Transverse colon (tissue), 4 donors: Measurements from ENCODE around the gene JARID2. TPM values are rescaled to one million over a fixed set of nuclear protein-coding genes. Genes with fewer than 3 reads are reported as not detected.

Experiments
- DNase-seq: peaks from one replicate; pipeline ENCODE4 v3.0.0-alpha.2; 2019
- H3K27ac ChIP-seq, 4 donors: fragments of 200-600 bp; sonication (generic); 2 replicates each; pipeline ENCODE4 v1.5.1; 2016 to 2018; ENCODE audit warnings: inconsistent platforms in 4 of 4
- H3K27me3 ChIP-seq: fragments of 200-600 bp; sonication (generic); 2 replicates; pipeline ENCODE4 v1.5.1; 2017; ENCODE audit warnings: inconsistent platforms
- H3K36me3 ChIP-seq, 4 donors: fragments of 200-600 bp; sonication (generic); 2 replicates each; pipeline ENCODE4 v1.5.1; 2017 to 2019; ENCODE audit warnings: inconsistent platforms in 4 of 4
- H3K4me1 ChIP-seq, 4 donors: fragments of 200-600 bp; sonication (generic); 2 replicates each; pipeline ENCODE4 v1.5.1; 2017 to 2020; ENCODE audit warnings: inconsistent platforms in 4 of 4
- H3K4me3 ChIP-seq, 4 donors: fragments of 200-600 bp; sonication (generic); 1 replicate in 1 of 4; 2 replicates in 3 of 4; pipeline versions ENCODE4 v1.5.1 to v1.6.1; 2017 to 2019; ENCODE audit warnings: inconsistent platforms in 4 of 4
- H3K9me3 ChIP-seq, 2 donors: fragments of 200-600 bp; sonication (generic); 2 replicates each; pipeline ENCODE4 v1.5.1; 2017 to 2019; ENCODE audit warnings: inconsistent platforms in 2 of 2
- EP300 ChIP-seq: sonication (generic); formaldehyde crosslinking; IDR thresholded peaks from one replicate; pipeline ENCODE4 v1.6.1; 2017; ENCODE audit warnings: antibody characterized with exemption, low read depth
- POLR2A ChIP-seq: fragments of 450-650 bp; IDR thresholded peaks from one replicate; pipeline ENCODE4 v1.6.1; 2016; ENCODE audit warnings: antibody characterized with exemption, mild to moderate bottlenecking, moderate library complexity
- POLR2AphosphoS5 ChIP-seq, 3 donors: sonication (generic); formaldehyde crosslinking; IDR thresholded peaks; one replicate each; pipeline ENCODE4 v1.6.1; 2016; ENCODE audit warnings: antibody characterized with exemption in 3 of 3
- WGBS, 2 donors: methylation state at CpG; one replicate each; pipeline ENCODE4 v1.1.5; 2018; ENCODE audit warnings: low coverage in 1 of 2; 5-methylcytosine and 5-hydroxymethylcytosine counted together
- in situ Hi-C, 4 donors: fragments of 200-750 bp; cut with MboI; loops; one replicate each; pipeline versions ENCODE4 v1.15.0 to v1.15.1; 2017; ENCODE audit warnings: low sequenced_read_pairs in 3 of 4, low pct_ligation_motif_present in 1 of 4, low pct_unique_long_range_greater_than_20kb in 1 of 4
- intact Hi-C: fragments of 100-400 bp; cut with DNase I; formaldehyde crosslinking; loops from one replicate; pipeline ENCODE4 v1.15.1; 2023; ENCODE audit warnings: low total_unique reads
- total RNA-seq, 4 donors: library from RNA; depleted of rRNA; stranded (reverse); fragments of >200 nt; gene quantifications; one replicate each; pipeline ENCODE4 v1.1.0, GENCODE V29; 2016
- TF ChIP-seq, protein P1 (sequence below), 5 experiments: fragments of 200-600 bp in 3 of 5; fragments of 450-650 bp in 2 of 5; sonication (generic) in 3 of 5; IDR thresholded peaks; 1 replicate in 2 of 5; 2 replicates in 3 of 5; pipeline ENCODE4 v1.5.1; 2016 to 2017; ENCODE audit warnings: antibody characterized with exemption in 5 of 5, inconsistent platforms in 3 of 5, mild to moderate bottlenecking in 2 of 5, moderate library complexity in 1 of 5

The JARID2 gene
- total RNA-seq, 4 donors from 2014 or later, result 9.4 to 18.7 (median 10.9) TPM

DNA sequence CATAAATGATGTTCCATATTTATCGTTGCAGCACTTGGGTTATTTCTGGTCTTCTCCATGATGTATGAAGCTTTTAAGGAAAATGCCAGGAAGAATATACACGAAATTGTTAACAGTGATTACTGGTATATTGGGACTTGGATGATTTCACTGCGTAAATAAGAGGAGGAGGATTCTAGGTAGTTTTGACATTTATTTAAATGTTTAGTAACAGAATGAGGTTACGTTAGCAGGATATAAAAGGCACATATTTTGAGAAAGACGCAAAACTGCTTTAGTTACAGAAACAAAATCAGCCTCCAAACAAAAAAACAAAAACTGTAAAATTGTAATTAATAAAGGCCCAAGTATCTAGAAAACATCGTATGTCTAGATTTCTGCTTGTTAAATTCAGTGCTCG, 147.7 kb downstream of the JARID2 start:
- no peak overlapping the region for H3K27ac ChIP-seq

DNA sequence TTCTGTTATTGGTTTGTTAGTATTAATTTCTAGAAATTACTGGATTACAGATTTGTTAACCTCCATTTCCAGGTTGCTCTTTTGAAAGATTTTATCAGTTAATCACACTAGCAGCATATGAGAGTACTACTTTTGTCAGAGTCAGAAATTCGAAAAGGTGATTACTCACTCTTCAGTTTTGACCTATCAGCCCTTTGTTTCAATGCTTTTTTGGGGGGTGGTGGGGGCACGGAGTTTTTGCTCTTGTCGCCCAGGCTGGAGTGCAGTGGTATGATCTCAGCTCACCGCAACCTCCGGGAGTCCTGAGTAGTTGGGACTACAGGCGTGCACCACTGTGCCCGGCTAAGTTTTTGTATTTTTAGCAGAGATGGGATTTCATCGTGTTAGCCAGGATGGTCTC, 149.2 kb downstream of the JARID2 start:
- peaks cover 6 to 28% (median 13%) of the 10 kb centered on the region in 4 donors for H3K4me1 ChIP-seq
- in situ Hi-C loops (no loop called here), intact Hi-C loops (no loop called here)
- no peak for TF ChIP-seq POLR2AphosphoS5 (IDR thresholded peaks at IDR 0.05)
- TF ChIP-seq, protein P1, sequence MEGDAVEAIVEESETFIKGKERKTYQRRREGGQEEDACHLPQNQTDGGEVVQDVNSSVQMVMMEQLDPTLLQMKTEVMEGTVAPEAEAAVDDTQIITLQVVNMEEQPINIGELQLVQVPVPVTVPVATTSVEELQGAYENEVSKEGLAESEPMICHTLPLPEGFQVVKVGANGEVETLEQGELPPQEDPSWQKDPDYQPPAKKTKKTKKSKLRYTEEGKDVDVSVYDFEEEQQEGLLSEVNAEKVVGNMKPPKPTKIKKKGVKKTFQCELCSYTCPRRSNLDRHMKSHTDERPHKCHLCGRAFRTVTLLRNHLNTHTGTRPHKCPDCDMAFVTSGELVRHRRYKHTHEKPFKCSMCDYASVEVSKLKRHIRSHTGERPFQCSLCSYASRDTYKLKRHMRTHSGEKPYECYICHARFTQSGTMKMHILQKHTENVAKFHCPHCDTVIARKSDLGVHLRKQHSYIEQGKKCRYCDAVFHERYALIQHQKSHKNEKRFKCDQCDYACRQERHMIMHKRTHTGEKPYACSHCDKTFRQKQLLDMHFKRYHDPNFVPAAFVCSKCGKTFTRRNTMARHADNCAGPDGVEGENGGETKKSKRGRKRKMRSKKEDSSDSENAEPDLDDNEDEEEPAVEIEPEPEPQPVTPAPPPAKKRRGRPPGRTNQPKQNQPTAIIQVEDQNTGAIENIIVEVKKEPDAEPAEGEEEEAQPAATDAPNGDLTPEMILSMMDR (IDR thresholded peaks at IDR 0.05), result no peak
- TF ChIP-seq POLR2A, result no peak
- TF ChIP-seq EP300, result no peak
- H3K9me3 ChIP-seq, result no peaks in the 10 kb centered on the region
- 90 to 100% methylated on average over 1 to 8 of the region's 8 CpGs for WGBS, 2 donors
- DNase-seq, result no peak
- no peaks in the 10 kb centered on the region for H3K27me3 ChIP-seq
- H3K4me3 ChIP-seq, result no peak overlapping the region
- H3K36me3 ChIP-seq, result no peaks in the 10 kb centered on the region
- H3K27ac ChIP-seq, result no peak overlapping the region

More for the DNA sequence above, 147.7 kb downstream of the JARID2 start:
- intact Hi-C loops, result no loop called here
- TF ChIP-seq POLR2A (no peak), POLR2AphosphoS5 (IDR thresholded peaks at IDR 0.05) (no peak), EP300 (no peak)
- TF ChIP-seq, protein P1 (IDR thresholded peaks at IDR 0.05), result no peak
- H3K9me3 ChIP-seq, result no peaks in the 10 kb centered on the region
- WGBS, 2 donors, result 98% methylated on average over 7 of the region's 7 CpGs
- no peaks in the 10 kb centered on the region for H3K36me3 ChIP-seq
- H3K4me3 ChIP-seq, result no peak overlapping the region
- peaks cover 9 to 29% (median 17%) of the 10 kb centered on the region in 4 donors for H3K4me1 ChIP-seq
- in situ Hi-C loops, result no loop called here
- DNase-seq, result no peak
- no peaks in the 10 kb centered on the region for H3K27me3 ChIP-seq

- intact Hi-C loops, result no loop called here
- TF ChIP-seq POLR2A (no peak), POLR2AphosphoS5 (IDR thresholded peaks at IDR 0.05) (no peak), EP300 (no peak)
- TF ChIP-seq, protein P1 (IDR thresholded peaks at IDR 0.05), result no peak
- Histone ChIP-seq H3K9me3 (no peaks in the 10 kb centered on the region), H3K27ac (no peak overlapping the region), H3K27me3 (no peaks in the 10 kb centered on the region), H3K36me3 (no peaks in the 10 kb centered on the region), H3K4me1 (peaks cover 13 to 35% (median 21%) of the 10 kb centered on the region in 4 donors), H3K4me3 (no peak overlapping the region)
- 63 to 64% methylated on average over 3 of the region's 3 CpGs for WGBS, 2 donors
- DNase-seq, result no peak
- in situ Hi-C loops, result no loop called here
These were observed 150.9 kb downstream of the JARID2 start for GRCh38 chr6:15396808-15397207.

DNA sequence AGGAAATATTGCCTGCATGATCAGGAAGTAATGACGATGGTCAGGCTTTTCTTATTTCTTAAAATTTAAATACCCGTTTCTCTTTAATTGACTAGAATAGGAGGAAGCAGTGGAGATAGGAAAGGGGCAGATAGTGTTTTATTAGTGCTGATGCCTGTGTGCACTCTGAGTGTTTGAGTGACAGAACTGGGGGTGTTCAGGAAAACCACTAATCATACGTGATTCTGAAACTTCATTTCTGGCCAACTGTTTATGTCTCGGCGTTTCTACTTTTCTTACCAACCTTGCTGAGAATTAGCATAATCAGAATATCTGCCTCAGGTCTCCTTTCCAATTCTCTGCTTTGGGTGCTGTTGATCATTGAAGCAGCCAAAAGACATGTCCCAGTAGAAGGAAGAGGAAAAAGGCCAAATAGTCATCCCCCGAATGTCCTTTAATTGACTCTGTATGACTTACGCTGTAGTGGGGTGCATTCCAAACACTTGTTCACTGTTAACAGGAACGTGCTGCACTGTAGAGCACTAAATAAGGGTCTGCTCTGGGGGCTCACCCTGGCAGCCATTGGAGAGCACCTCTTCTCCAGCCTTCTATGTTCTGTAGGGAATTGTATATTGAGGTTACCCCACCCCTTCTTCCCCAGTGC, 152.9 kb downstream of the JARID2 start:
- TF ChIP-seq POLR2AphosphoS5 (IDR thresholded peaks at IDR 0.05) (no peak), EP300 (no peak), POLR2A (no peak)
- TF ChIP-seq, protein P1 (IDR thresholded peaks at IDR 0.05), result no peak
- Histone ChIP-seq H3K27ac (no peak overlapping the region), H3K4me1 (peaks cover 13 to 46% (median 29%) of the 10 kb centered on the region in 4 donors), H3K4me3 (no peak overlapping the region), H3K9me3 (no peaks in the 10 kb centered on the region), H3K27me3 (no peaks in the 10 kb centered on the region), H3K36me3 (no peaks in the 10 kb centered on the region)
- intact Hi-C loops, result no loop called here
- 67% methylated on average over 7 to 8 of the region's 8 CpGs for WGBS, 2 donors
- in situ Hi-C loops, result no loop called here
- DNase-seq, result no peak
